Endothelial cell of umbilical vein (primary cell): ENCODE results near the gene CCN5. TPM values are rescaled to one million over a fixed set of nuclear protein-coding genes. Genes with fewer than 3 reads are reported as not detected.

Source experiments
- BruUV-seq: library from RNA; stranded (reverse); fragments of 400-500 nt; replicated peaks from 2 replicates; lab custom pipeline; 2021; lab: Mats Ljungman, UMichigan
- CTCF ChIA-PET: fragments of 300-600, 350-600 bp; sonication (Branson Sonifier 250); formaldehyde crosslinking; loops from one replicate; lab custom pipeline; 2021; ENCODE audit warnings: antibody characterized with exemption, inconsistent platforms; lab: Charles Lee
- POLR2A ChIA-PET: fragments of 300-600, 350-600 bp; sonication (Branson Sonifier 250); formaldehyde crosslinking; loops from one replicate; lab custom pipeline; 2021; ENCODE audit warnings: antibody characterized with exemption, inconsistent platforms; lab: Charles Lee
- DNase-seq: peaks from one replicate; pipeline ENCODE4 v3.0.0-alpha.2; 2011; ENCODE audit warnings: low read depth, low spot score
- FAIRE-seq: peaks from 2 replicates; lab custom pipeline; 2011; peaks lifted over from hg19 to GRCh38; lab: Jason Lieb, UNC
- H2AFZ ChIP-seq: 2 replicates; pipeline ENCODE4 v1.6.0; 2012; ENCODE audit warnings: low read depth, low read length, control low read depth, inconsistent platforms
- H3K27ac ChIP-seq: 2 replicates; pipeline ENCODE4 v1.5.1; 2011; ENCODE audit warnings: low read depth, mild to moderate bottlenecking, control low read depth, low read length, moderate library complexity; ENCODE audit not compliant: insufficient read depth
- H3K27me3 ChIP-seq, 2 experiments: 2 replicates each; pipeline versions ENCODE4 v1.6.0 to v1.6.1; 2011; ENCODE audit warnings: low read length in 2 of 2, mixed read lengths in 1 of 2; ENCODE audit not compliant: control insufficient read depth in 2 of 2, insufficient read depth in 2 of 2
- H3K36me3 ChIP-seq, 2 experiments: 2 replicates in 1 of 2; 3 replicates in 1 of 2; pipeline ENCODE4 v1.5.1; 2011; ENCODE audit warnings: low read length in 2 of 2, mild to moderate bottlenecking in 1 of 2, moderate library complexity in 1 of 2; ENCODE audit not compliant: control insufficient read depth in 2 of 2, insufficient read depth in 2 of 2; ENCODE audit errors: extremely low read depth in 1 of 2
- H3K4me1 ChIP-seq: 3 replicates; pipeline ENCODE4 v1.5.1; 2011; ENCODE audit warnings: mild to moderate bottlenecking, low read length; ENCODE audit not compliant: control insufficient read depth, insufficient read depth; ENCODE audit errors: extremely low read depth
- H3K4me2 ChIP-seq: 2 replicates; pipeline ENCODE4 v1.6.1; 2011; ENCODE audit warnings: low read length, control low read depth, mixed read lengths; ENCODE audit not compliant: insufficient read depth
- H3K4me3 ChIP-seq, 3 experiments: fragments of 200-600 bp in 1 of 3; sonication (generic), shearing (Covaris generic) in 1 of 3; replicated peaks in 1 of 3; 2 replicates each; pipeline ENCODE4 v1.5.1; 2011 to 2016; ENCODE audit warnings: control low read depth in 3 of 3, low read length in 3 of 3, mild to moderate bottlenecking in 2 of 3, inconsistent platforms in 1 of 3, low read depth in 1 of 3, moderate library complexity in 1 of 3; ENCODE audit not compliant: insufficient read depth in 1 of 3
- H3K79me2 ChIP-seq: 2 replicates; pipeline ENCODE4 v1.6.0; 2012; ENCODE audit warnings: low read length, inconsistent platforms; ENCODE audit not compliant: control insufficient read depth, insufficient read depth
- H3K9ac ChIP-seq: replicated peaks from 2 replicates; pipeline ENCODE3; 2011; ENCODE audit warnings: low read length, control low read depth; ENCODE audit not compliant: insufficient read depth; ENCODE audit errors: extremely low read depth
- H3K9me1 ChIP-seq: replicated peaks from 3 replicates; pipeline ENCODE4 v1.6.0; 2011; ENCODE audit warnings: mild to moderate bottlenecking, low read length; ENCODE audit not compliant: control insufficient read depth, insufficient read depth; ENCODE audit errors: extremely low read depth
- H3K9me3 ChIP-seq: replicated peaks from 2 replicates; pipeline ENCODE4 v1.5.1; 2012; ENCODE audit warnings: low read length, inconsistent platforms; ENCODE audit not compliant: control insufficient read depth, insufficient read depth
- H4K20me1 ChIP-seq: replicated peaks from 2 replicates; pipeline ENCODE3; 2011; ENCODE audit warnings: mild to moderate bottlenecking, low read length; ENCODE audit not compliant: control insufficient read depth, insufficient read depth; ENCODE audit errors: extremely low read depth
- EZH2 ChIP-seq: IDR thresholded peaks from 2 replicates; pipeline ENCODE4 v1.6.1; 2012; ENCODE audit warnings: borderline replicate concordance, low read depth, mild to moderate bottlenecking, moderate library complexity, low read length, inconsistent platforms; ENCODE audit not compliant: severe bottlenecking
- FOS ChIP-seq: IDR thresholded peaks from 2 replicates; pipeline ENCODE4 v1.6.1; 2011; ENCODE audit warnings: mild to moderate bottlenecking, low read length, moderate library complexity, borderline replicate concordance; ENCODE audit not compliant: insufficient read depth
- GATA2 ChIP-seq: IDR thresholded peaks from 2 replicates; pipeline ENCODE4 v1.7.0; 2011; ENCODE audit warnings: low read depth, mild to moderate bottlenecking, moderate library complexity, mixed read lengths, low read length; ENCODE audit not compliant: insufficient read length, insufficient read depth
- JUN ChIP-seq: IDR thresholded peaks from 2 replicates; pipeline ENCODE4 v1.6.1; 2011; ENCODE audit warnings: borderline replicate concordance, low read depth; ENCODE audit not compliant: insufficient read length, insufficient read depth
- MYC ChIP-seq: IDR thresholded peaks from one replicate; pipeline ENCODE4 v1.6.1; 2011; ENCODE audit warnings: mild to moderate bottlenecking, low read depth, low read length
- POLR2A ChIP-seq: IDR thresholded peaks from 2 replicates; pipeline ENCODE4 v1.6.1; 2012; ENCODE audit warnings: low read depth, mild to moderate bottlenecking, control low read depth, low read length
- POLR2AphosphoS5 ChIP-seq: IDR thresholded peaks from 2 replicates; pipeline ENCODE4 v1.6.1; 2012; ENCODE audit warnings: low read depth, mild to moderate bottlenecking, control low read depth, low read length, moderate library complexity; ENCODE audit not compliant: insufficient read depth
- dilution Hi-C: fragments of 300-500 bp; cut with MboI; formaldehyde crosslinking; loops from one replicate; pipeline ENCODE4 v1.15.0; 2019; ENCODE audit warnings: low sequenced_read_pairs; ENCODE audit not compliant: extremely low pct_ligation_motif_present
- intact Hi-C: fragments of 100-400 bp; cut with micrococcal nuclease; formaldehyde crosslinking; loops from one replicate; pipeline ENCODE4 v1.10.0; 2022
- polyA plus RNA-seq, 4 experiments: library from polyadenylated mRNA; depleted of rRNA in 3 of 4; stranded (reverse) in 3 of 4; unstranded in 1 of 4; fragments of >200 nt; gene quantifications; 2 replicates each; pipeline versions ENCODE4 v1.2.1 to v1.2.3, GENCODE V29; 2011 to 2012; ENCODE audit warnings: missing spikeins in 1 of 4
- total RNA-seq: library from RNA; stranded (reverse); gene quantifications from 2 replicates; pipeline ENCODE4 v1.2.3, GENCODE V29; 2021
- TF ChIP-seq, protein P1 (sequence below), 2 donors: IDR thresholded peaks; 1 replicate in 1 of 2; 2 replicates in 1 of 2; pipeline ENCODE4 v1.5.1; 2011; ENCODE audit warnings: low read length in 2 of 2, mild to moderate bottlenecking in 2 of 2, moderate library complexity in 2 of 2, control low read depth in 1 of 2, inconsistent platforms in 1 of 2, low read depth in 1 of 2; ENCODE audit not compliant: insufficient read depth in 1 of 2; ENCODE audit errors: extremely low read depth in 1 of 2
- TF ChIP-seq, protein P2 (sequence below): IDR thresholded peaks from 2 replicates; pipeline ENCODE4 v1.6.1; 2011; ENCODE audit not compliant: insufficient read depth, insufficient read length

CCN5 gene
- total and polyA plus RNA-seq, 2 donors (not counting 3 experiments of a cell fraction or from before 2014, with no cell fraction given): 0.03 TPM; not detected in 1

DNA sequence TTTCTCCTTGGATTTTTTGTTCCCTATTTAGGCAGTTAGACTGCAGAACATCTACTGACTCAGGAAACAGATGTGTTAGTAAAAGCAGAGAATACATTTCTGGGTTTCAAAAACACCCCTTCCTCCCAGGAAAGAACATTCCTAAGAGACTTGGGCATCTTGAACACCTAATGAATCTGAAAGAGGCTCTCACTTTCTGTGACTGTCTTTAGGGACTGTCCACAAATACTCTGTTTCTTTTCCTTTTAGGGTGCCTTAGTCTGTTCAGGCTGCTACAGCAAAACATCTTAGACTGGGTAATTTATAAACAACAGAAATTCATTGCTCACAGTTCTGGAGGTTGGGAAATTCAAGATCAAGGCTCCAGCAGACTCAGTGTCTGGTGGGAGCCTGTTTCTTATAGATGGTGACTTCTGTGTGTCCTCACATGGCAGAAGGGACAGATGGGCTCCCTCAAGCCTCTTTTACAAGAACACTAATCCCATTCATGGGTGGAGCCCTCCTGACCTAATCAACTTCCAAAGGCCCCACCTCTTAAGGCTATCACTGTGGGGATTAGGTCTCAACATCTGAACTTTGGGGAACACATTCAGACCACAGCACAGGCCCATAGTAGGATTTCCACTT is 19.4 kb upstream of the CCN5 start:
- peaks cover 32% of the 10 kb centered on the region for H3K4me1 ChIP-seq
- H3K9me3 ChIP-seq: peaks cover 4% of the 10 kb centered on the region
- H3K4me2 ChIP-seq: no peak overlapping the region
- TF ChIP-seq EZH2: no peak
- TF ChIP-seq, protein P1, sequence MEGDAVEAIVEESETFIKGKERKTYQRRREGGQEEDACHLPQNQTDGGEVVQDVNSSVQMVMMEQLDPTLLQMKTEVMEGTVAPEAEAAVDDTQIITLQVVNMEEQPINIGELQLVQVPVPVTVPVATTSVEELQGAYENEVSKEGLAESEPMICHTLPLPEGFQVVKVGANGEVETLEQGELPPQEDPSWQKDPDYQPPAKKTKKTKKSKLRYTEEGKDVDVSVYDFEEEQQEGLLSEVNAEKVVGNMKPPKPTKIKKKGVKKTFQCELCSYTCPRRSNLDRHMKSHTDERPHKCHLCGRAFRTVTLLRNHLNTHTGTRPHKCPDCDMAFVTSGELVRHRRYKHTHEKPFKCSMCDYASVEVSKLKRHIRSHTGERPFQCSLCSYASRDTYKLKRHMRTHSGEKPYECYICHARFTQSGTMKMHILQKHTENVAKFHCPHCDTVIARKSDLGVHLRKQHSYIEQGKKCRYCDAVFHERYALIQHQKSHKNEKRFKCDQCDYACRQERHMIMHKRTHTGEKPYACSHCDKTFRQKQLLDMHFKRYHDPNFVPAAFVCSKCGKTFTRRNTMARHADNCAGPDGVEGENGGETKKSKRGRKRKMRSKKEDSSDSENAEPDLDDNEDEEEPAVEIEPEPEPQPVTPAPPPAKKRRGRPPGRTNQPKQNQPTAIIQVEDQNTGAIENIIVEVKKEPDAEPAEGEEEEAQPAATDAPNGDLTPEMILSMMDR (IDR thresholded peaks at IDR 0.05; ENCODE audit: extremely low read depth in 1 of 2, insufficient read depth in 1 of 2, low read depth in 1 of 2, low read length in 2 of 2): no peak
- no peak for TF ChIP-seq JUN
- no peak for TF ChIP-seq POLR2AphosphoS5
- TF ChIP-seq POLR2A: no peak
- TF ChIP-seq, protein P2, sequence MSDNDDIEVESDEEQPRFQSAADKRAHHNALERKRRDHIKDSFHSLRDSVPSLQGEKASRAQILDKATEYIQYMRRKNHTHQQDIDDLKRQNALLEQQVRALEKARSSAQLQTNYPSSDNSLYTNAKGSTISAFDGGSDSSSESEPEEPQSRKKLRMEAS: no peak
- no peak for TF ChIP-seq MYC
- TF ChIP-seq FOS: no peak
- TF ChIP-seq GATA2: no peak
- dilution Hi-C loops (no loop called here), intact Hi-C loops (loop anchor here (1.0 kb wide), 1 partner anchor 8 kb away; no protein-coding TSS in a partner anchor)
- H3K27me3 ChIP-seq: no peaks in the 10 kb centered on the region
- CTCF ChIA-PET: interaction anchor here (0.9 to 5.0 kb wide), 4 partner anchors 11 to 36 kb away, joined by 3 to 30 read pairs (median 5); no protein-coding TSS in a partner anchor
- H3K36me3 ChIP-seq: no peaks in the 10 kb centered on the region
- POLR2A ChIA-PET: no interaction called here
- no peaks in the 10 kb centered on the region for H3K79me2 ChIP-seq
- BruUV-seq: no TSS peak
- no peak overlapping the region for H2AFZ ChIP-seq
- DNase-seq (peak; percentile 54), FAIRE-seq (no peak)
- H3K9ac ChIP-seq: no peak overlapping the region
- H3K4me3 ChIP-seq: no peak overlapping the region
- H3K27ac ChIP-seq: no peak overlapping the region
- H3K9me1 ChIP-seq: no peaks in the 10 kb centered on the region
- no peaks in the 10 kb centered on the region for H4K20me1 ChIP-seq
